HepG2 (cell line): ENCODE measurements around the gene RAB36. TPM values are rescaled to one million over a fixed set of nuclear protein-coding genes. Genes with fewer than 3 reads are reported as not detected.

Experiments
- CHCHD3 ChIP-seq: sonication (generic); formaldehyde crosslinking; IDR thresholded peaks from 2 replicates; pipeline ENCODE4 v1.8.0; 2022; ENCODE audit warnings: mild to moderate bottlenecking, missing genetic modification reagents, moderate library complexity
- HNF4A ChIP-seq: sonication (generic); formaldehyde crosslinking; IDR thresholded peaks from 2 replicates; pipeline ENCODE4 v1.4.0; 2020; ENCODE audit warnings: missing genetic modification reagents
- KDM5A ChIP-seq: fragments of 200-600 bp; sonication (generic); IDR thresholded peaks from 2 replicates; pipeline ENCODE4 v1.7.0; 2018; ENCODE audit warnings: antibody characterized with exemption, mild to moderate bottlenecking, low read length, borderline replicate concordance
- MIXL1 ChIP-seq: IDR thresholded peaks from 2 replicates; pipeline ENCODE4 v1.6.1; 2016
- NONO ChIP-seq, 2 experiments: fragments of 450-650 bp in 1 of 2; sonication (generic) in 1 of 2; formaldehyde crosslinking in 1 of 2; IDR thresholded peaks in 1 of 2; conservative IDR thresholded peaks in 1 of 2; 2 replicates each; pipeline versions ENCODE4 v1.6.1 to v1.8.0; 2017 to 2022; ENCODE audit warnings: mild to moderate bottlenecking in 1 of 2, missing genetic modification reagents in 1 of 2, moderate library complexity in 1 of 2
- PCBP2 ChIP-seq: fragments of 200-400 bp; formaldehyde crosslinking; optimal IDR thresholded peaks from 2 replicates; pipeline ENCODE3; 2018; ENCODE audit warnings: low read length, low read depth; ENCODE audit not compliant: poor library complexity, severe bottlenecking
- POLR2AphosphoS2 ChIP-seq: IDR thresholded peaks from 2 replicates; pipeline ENCODE4 v1.6.1; 2011; ENCODE audit warnings: low read depth, low read length, improper control_type of control experiment
- RXRA ChIP-seq: sonication (generic); formaldehyde crosslinking; IDR thresholded peaks from 2 replicates; pipeline ENCODE4 v1.5.1; 2020; ENCODE audit warnings: missing genetic modification reagents
- SALL1 ChIP-seq: sonication (generic); formaldehyde crosslinking; IDR thresholded peaks from 2 replicates; pipeline ENCODE4 v1.8.0; 2022; ENCODE audit warnings: mild to moderate bottlenecking, missing genetic modification reagents
- SIN3B ChIP-seq: fragments of 150-350 bp; IDR thresholded peaks from 2 replicates; pipeline ENCODE4 v1.6.1; 2014; ENCODE audit warnings: low read length
- ZBTB1 ChIP-seq: sonication (generic); formaldehyde crosslinking; IDR thresholded peaks from 2 replicates; pipeline ENCODE4 v1.4.0; 2020; ENCODE audit warnings: missing genetic modification reagents, borderline replicate concordance
- ZBTB7A ChIP-seq: sonication (generic); formaldehyde crosslinking; IDR thresholded peaks from 2 replicates; pipeline ENCODE4 v1.8.0; 2022; ENCODE audit warnings: mild to moderate bottlenecking, missing genetic modification reagents
- ZNF292 ChIP-seq: sonication (generic); formaldehyde crosslinking; IDR thresholded peaks from 2 replicates; pipeline ENCODE4 v1.8.1; 2022; ENCODE audit warnings: mild to moderate bottlenecking, low read depth, missing genetic modification reagents, borderline replicate concordance
- ZNF550 ChIP-seq: sonication (generic); formaldehyde crosslinking; IDR thresholded peaks from 2 replicates; pipeline ENCODE4 v1.4.0; 2020; ENCODE audit warnings: mild to moderate bottlenecking, missing genetic modification reagents, borderline replicate concordance
- ZNF788 ChIP-seq: sonication (generic); formaldehyde crosslinking; IDR thresholded peaks from 2 replicates; pipeline ENCODE4 v1.5.0; 2020; ENCODE audit warnings: mild to moderate bottlenecking, missing genetic modification reagents, borderline replicate concordance
- polyA plus RNA-seq, 8 experiments: library from polyadenylated mRNA; depleted of rRNA in 3 of 8; stranded (reverse) in 7 of 8; unstranded in 1 of 8; fragments of >200 nt; fragmentation: Illumina TruSeq in 4 of 8; extraction: Trizol in 4 of 8; gene quantifications; 2 replicates each; pipeline versions ENCODE4 v1.2.1 to v1.2.3, GENCODE V29; 2011 to 2016; ENCODE audit warnings: low read depth in 4 of 8, missing spikeins in 1 of 8, mixed read lengths in 1 of 8; ENCODE audit not compliant: insufficient read depth in 1 of 8
- total RNA-seq, 5 experiments: library from RNA; depleted of rRNA; stranded (reverse); fragments of >200 nt; fragmentation: Illumina TruSeq; extraction: Trizol; gene quantifications; 2 replicates each; pipeline ENCODE4 v1.2.3, GENCODE V29; 2016; ENCODE audit warnings: low read depth in 1 of 5
- TF ChIP-seq, protein P1 (sequence below): IDR thresholded peaks from 2 replicates; pipeline ENCODE4 v1.4.0; 2020; ENCODE audit warnings: mild to moderate bottlenecking, missing genetic modification reagents
- TF ChIP-seq, protein P2 (sequence below): sonication (generic); formaldehyde crosslinking; IDR thresholded peaks from 2 replicates; pipeline ENCODE4 v1.5.1; 2020; ENCODE audit warnings: mild to moderate bottlenecking, missing genetic modification reagents, moderate library complexity
- TF ChIP-seq, protein P3 (sequence below): sonication (generic); formaldehyde crosslinking; IDR thresholded peaks from 2 replicates; pipeline ENCODE4; 2020; ENCODE audit warnings: missing genetic modification reagents, mild to moderate bottlenecking, borderline replicate concordance
- TF ChIP-seq, protein P4 (sequence below): sonication (generic); formaldehyde crosslinking; IDR thresholded peaks from 2 replicates; pipeline ENCODE4 v1.8.1; 2023; ENCODE audit warnings: missing genetic modification reagents, mild to moderate bottlenecking, borderline replicate concordance

The RAB36 gene
- total and polyA plus RNA-seq, 2 of the 13 experiments (the other 11 are each of a cell fraction or from before 2014, with no cell fraction given) = 0.24 to 0.86 TPM

DNA sequence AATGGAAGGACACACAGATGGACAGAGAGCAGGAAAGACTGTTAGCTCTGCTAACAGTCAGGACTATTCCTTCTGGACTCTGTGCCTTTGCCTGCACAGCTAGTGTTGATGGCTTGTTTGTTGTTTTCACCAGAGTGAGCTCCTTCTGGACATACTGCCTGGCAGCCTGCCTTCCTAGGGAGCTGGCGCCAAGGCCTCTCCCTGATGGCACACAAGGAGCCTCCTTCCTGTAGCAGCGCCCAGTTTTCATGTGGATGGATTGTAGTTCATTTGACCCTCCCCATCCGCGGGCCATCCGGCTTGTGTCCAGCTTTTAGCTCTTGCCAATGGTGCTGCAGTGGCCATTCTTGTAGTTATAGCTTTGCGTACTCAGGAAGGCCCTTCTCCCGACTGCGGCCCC, 18.4 kb downstream of the RAB36 start (continued):
- TF ChIP-seq, protein P1, sequence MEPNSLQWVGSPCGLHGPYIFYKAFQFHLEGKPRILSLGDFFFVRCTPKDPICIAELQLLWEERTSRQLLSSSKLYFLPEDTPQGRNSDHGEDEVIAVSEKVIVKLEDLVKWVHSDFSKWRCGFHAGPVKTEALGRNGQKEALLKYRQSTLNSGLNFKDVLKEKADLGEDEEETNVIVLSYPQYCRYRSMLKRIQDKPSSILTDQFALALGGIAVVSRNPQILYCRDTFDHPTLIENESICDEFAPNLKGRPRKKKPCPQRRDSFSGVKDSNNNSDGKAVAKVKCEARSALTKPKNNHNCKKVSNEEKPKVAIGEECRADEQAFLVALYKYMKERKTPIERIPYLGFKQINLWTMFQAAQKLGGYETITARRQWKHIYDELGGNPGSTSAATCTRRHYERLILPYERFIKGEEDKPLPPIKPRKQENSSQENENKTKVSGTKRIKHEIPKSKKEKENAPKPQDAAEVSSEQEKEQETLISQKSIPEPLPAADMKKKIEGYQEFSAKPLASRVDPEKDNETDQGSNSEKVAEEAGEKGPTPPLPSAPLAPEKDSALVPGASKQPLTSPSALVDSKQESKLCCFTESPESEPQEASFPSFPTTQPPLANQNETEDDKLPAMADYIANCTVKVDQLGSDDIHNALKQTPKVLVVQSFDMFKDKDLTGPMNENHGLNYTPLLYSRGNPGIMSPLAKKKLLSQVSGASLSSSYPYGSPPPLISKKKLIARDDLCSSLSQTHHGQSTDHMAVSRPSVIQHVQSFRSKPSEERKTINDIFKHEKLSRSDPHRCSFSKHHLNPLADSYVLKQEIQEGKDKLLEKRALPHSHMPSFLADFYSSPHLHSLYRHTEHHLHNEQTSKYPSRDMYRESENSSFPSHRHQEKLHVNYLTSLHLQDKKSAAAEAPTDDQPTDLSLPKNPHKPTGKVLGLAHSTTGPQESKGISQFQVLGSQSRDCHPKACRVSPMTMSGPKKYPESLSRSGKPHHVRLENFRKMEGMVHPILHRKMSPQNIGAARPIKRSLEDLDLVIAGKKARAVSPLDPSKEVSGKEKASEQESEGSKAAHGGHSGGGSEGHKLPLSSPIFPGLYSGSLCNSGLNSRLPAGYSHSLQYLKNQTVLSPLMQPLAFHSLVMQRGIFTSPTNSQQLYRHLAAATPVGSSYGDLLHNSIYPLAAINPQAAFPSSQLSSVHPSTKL (CRISPR knock-in tag) = no peak
- TF ChIP-seq POLR2AphosphoS2 (no peak), HNF4A (peak; percentile 42; the same call in 1 of the 2 replicates), CHCHD3 (CRISPR knock-in tag) (0 out of 2 replicates have a peak, but pooled peaks have one; percentile 20), SALL1 (CRISPR knock-in tag) (no peak), SIN3B (no peak), MIXL1 (CRISPR knock-in tag) (no peak), ZNF292 (CRISPR knock-in tag) (peak; percentile 66; the same call in 1 of the 2 replicates), RXRA (CRISPR knock-in tag) (no peak), KDM5A (no peak), ZNF550 (CRISPR knock-in tag) (no peak), PCBP2 (no peak), ZBTB7A (no peak), ZBTB1 (no peak), ZNF788 (CRISPR knock-in tag) (no peak), NONO (IDR thresholded peaks at IDR 0.05) (no peak), NONO (CRISPR knock-in tag; conservative IDR thresholded peaks at IDR 0.05) (no peak)
- TF ChIP-seq, protein P2, sequence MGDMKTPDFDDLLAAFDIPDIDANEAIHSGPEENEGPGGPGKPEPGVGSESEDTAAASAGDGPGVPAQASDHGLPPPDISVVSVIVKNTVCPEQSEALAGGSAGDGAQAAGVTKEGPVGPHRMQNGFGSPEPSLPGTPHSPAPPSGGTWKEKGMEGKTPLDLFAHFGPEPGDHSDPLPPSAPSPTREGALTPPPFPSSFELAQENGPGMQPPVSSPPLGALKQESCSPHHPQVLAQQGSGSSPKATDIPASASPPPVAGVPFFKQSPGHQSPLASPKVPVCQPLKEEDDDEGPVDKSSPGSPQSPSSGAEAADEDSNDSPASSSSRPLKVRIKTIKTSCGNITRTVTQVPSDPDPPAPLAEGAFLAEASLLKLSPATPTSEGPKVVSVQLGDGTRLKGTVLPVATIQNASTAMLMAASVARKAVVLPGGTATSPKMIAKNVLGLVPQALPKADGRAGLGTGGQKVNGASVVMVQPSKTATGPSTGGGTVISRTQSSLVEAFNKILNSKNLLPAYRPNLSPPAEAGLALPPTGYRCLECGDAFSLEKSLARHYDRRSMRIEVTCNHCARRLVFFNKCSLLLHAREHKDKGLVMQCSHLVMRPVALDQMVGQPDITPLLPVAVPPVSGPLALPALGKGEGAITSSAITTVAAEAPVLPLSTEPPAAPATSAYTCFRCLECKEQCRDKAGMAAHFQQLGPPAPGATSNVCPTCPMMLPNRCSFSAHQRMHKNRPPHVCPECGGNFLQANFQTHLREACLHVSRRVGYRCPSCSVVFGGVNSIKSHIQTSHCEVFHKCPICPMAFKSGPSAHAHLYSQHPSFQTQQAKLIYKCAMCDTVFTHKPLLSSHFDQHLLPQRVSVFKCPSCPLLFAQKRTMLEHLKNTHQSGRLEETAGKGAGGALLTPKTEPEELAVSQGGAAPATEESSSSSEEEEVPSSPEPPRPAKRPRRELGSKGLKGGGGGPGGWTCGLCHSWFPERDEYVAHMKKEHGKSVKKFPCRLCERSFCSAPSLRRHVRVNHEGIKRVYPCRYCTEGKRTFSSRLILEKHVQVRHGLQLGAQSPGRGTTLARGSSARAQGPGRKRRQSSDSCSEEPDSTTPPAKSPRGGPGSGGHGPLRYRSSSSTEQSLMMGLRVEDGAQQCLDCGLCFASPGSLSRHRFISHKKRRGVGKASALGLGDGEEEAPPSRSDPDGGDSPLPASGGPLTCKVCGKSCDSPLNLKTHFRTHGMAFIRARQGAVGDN (CRISPR knock-in tag) = peak; percentile 69; the same call in 1 of the 2 replicates
- TF ChIP-seq, protein P3, sequence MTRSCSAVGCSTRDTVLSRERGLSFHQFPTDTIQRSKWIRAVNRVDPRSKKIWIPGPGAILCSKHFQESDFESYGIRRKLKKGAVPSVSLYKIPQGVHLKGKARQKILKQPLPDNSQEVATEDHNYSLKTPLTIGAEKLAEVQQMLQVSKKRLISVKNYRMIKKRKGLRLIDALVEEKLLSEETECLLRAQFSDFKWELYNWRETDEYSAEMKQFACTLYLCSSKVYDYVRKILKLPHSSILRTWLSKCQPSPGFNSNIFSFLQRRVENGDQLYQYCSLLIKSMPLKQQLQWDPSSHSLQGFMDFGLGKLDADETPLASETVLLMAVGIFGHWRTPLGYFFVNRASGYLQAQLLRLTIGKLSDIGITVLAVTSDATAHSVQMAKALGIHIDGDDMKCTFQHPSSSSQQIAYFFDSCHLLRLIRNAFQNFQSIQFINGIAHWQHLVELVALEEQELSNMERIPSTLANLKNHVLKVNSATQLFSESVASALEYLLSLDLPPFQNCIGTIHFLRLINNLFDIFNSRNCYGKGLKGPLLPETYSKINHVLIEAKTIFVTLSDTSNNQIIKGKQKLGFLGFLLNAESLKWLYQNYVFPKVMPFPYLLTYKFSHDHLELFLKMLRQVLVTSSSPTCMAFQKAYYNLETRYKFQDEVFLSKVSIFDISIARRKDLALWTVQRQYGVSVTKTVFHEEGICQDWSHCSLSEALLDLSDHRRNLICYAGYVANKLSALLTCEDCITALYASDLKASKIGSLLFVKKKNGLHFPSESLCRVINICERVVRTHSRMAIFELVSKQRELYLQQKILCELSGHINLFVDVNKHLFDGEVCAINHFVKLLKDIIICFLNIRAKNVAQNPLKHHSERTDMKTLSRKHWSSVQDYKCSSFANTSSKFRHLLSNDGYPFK (CRISPR knock-in tag) = no peak
- TF ChIP-seq, protein P4, sequence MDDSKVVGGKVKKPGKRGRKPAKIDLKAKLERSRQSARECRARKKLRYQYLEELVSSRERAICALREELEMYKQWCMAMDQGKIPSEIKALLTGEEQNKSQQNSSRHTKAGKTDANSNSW = no peak
